HG02981 (cell line): ENCODE results near the gene FGF21.
"Not testable (repeated sequence)": the region's sequence is repeated elsewhere in the genome, so short reads cannot be mapped to it uniquely, and the experiment has no call there.

Experiments used
- ATAC-seq: cut with Tn5 transposase; IDR thresholded peaks from one replicate; pipeline ENCODE4 v1.9.1; 2021; ENCODE audit warnings: mild to moderate bottlenecking, moderate library complexity; ENCODE audit not compliant: unreplicated experiment

The FGF21 gene

GRCh38 chr19:48786422-48786821 lies 31.1 kb downstream of the FGF21 start:
- ATAC-seq = not testable (repeated sequence)

GRCh38 chr19:48787331-48787730 lies 32.0 kb downstream of the FGF21 start:
- not testable (repeated sequence) for ATAC-seq

- ATAC-seq = no peak
These were observed 37.9 kb downstream of the FGF21 start for GRCh38 chr19:48793271-48793670.

- no peak for ATAC-seq
These were observed 39.0 kb downstream of the FGF21 start for GRCh38 chr19:48794291-48794690.

- peak; percentile 84 for ATAC-seq
These were observed 39.8 kb downstream of the FGF21 start for GRCh38 chr19:48795055-48795684.

- ATAC-seq = no peak
These were observed 40.4 kb downstream of the FGF21 start for GRCh38 chr19:48795685-48796070.

- no peak for ATAC-seq
These were observed 41.2 kb downstream of the FGF21 start for GRCh38 chr19:48796298-48797083.

GRCh38 chr19:48797103-48797502 lies 41.8 kb downstream of the FGF21 start:
- no peak for ATAC-seq

GRCh38 chr19:48798937-48799336 lies 43.6 kb downstream of the FGF21 start:
- no peak for ATAC-seq

GRCh38 chr19:48799358-48800300 lies 44.3 kb downstream of the FGF21 start:
- ATAC-seq = no peak

GRCh38 chr19:48802623-48803022 lies 47.3 kb downstream of the FGF21 start:
- no peak for ATAC-seq

GRCh38 chr19:48804496-48804895 lies 49.2 kb downstream of the FGF21 start:
- ATAC-seq = no peak

GRCh38 chr19:48805452-48805851 lies 50.1 kb downstream of the FGF21 start:
- no peak for ATAC-seq

- no peak for ATAC-seq
These were observed 51.1 kb downstream of the FGF21 start for GRCh38 chr19:48806518-48806817.

- ATAC-seq = no peak
These were observed 51.7 kb downstream of the FGF21 start for GRCh38 chr19:48806818-48807589.

GRCh38 chr19:48807590-48808308 lies 52.4 kb downstream of the FGF21 start:
- ATAC-seq = no peak
